Measurements from ENCODE around the gene OAS3.
"Not testable (repeated sequence)": the region's sequence is repeated elsewhere in the genome, so short reads cannot be mapped to it uniquely, and the experiment has no call there.

The OAS3 gene

GRCh38 chr12:112924986-112925385 is 13.3 kb upstream of the OAS3 start:
- no peak for DNase-seq

DNA sequence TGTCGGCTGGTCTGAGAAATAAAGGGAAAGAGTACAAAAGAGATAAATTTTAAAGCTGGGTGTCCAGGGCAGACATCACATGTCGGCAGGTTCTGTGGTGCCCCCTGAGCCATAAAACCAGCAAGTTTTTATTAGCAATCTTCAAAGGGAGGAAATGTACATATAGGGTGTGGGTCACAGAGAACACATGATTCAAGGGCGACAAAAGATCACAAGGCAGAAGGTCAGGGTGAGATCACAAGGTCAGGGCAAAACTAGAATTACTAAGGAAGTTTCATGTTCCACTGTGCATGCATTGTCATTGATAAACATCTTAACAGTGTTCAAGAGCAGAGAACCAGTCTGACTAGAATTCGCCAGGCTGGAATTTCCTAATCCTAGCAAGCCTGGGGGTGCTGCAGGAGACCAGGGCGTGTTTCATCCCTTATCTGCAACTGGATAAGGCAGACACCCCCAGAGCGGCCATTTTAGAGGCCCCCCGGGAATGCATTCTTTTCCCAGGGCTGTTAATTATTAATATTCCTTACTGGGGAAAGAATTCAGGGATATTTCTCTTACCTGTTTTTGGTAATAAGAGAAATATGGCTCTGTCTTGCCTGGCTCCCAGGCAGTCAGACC is 11.7 kb upstream of the OAS3 start:
- DNase-seq: not testable (repeated sequence)

GRCh38 chr12:112927475-112927874 is 10.8 kb upstream of the OAS3 start:
- no peak for DNase-seq

DNA sequence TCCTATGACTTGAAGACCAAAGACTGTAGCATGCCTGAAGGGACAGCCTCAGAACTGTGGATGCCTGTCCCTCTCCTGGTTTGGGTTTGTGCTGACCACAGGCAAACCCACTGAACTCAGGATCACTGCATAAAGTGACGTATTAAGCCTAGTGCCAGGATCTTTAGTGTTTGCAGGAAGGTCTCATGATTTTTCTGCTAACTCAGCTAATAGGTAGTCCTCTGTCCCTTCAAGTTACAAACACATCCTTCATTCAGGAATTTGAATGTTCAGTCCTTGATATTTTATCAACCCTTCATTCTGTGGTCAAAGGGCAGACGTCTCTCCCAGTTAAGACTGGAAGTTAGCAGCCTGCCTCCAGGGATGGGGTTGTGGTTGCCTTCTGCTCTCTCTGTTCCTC is 10.3 kb upstream of the OAS3 start:
- DNase-seq: no peak

- no peak for DNase-seq
Measured at GRCh38 chr12:112928978-112929377, 9.3 kb upstream of the OAS3 start.

- DNase-seq: no peak
Measured at GRCh38 chr12:112929715-112930114, 8.6 kb upstream of the OAS3 start.

DNA sequence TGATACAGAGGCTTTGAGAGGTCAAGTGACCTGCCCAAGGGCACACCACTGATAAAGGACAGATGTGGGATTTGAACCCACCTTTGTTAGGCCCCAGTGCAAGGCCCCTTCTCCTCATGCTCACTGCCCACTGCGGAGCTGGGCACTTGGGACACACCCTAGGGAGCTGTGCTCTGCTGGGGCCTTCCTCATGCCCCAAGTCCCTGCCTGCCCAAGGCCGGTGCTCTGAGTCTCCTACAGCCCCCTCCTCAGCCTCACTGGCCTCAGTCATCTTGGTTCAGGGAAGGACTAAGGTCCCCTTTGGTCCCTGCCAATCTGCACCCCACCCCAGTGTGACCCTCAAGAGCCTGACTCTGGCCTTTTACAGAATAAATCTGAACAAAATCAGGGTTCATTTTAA is 7.9 kb upstream of the OAS3 start:
- DNase-seq: no peak

GRCh38 chr12:112932485-112933128 is 5.7 kb upstream of the OAS3 start:
- no peak for DNase-seq

GRCh38 chr12:112933129-112933505 is 5.2 kb upstream of the OAS3 start:
- DNase-seq: no peak

GRCh38 chr12:112936264-112936663 is 2.0 kb upstream of the OAS3 start:
- DNase-seq: no peak

GRCh38 chr12:112936927-112937326 is 1.3 kb upstream of the OAS3 start:
- DNase-seq: no peak

DNA sequence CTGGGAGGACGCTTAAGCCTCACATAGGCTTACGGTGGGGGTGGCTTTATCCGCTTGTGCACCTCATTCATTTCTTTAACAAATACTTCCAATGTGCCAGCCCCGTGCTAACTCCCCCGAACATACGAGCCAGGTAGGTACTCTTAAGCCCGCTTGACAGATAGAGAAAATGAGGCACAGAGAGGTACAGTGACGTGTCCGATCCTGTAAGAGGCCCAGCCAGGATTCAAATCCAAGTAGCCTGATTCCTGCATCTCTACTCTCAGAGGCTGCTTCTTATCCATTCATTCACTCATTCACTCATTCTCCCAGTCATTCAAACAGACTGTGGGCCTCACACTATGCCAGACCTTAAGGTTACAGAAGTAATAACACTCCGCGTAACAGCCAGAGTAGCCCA is 477 bp downstream of the OAS3 start:
- no peak for DNase-seq

DNA sequence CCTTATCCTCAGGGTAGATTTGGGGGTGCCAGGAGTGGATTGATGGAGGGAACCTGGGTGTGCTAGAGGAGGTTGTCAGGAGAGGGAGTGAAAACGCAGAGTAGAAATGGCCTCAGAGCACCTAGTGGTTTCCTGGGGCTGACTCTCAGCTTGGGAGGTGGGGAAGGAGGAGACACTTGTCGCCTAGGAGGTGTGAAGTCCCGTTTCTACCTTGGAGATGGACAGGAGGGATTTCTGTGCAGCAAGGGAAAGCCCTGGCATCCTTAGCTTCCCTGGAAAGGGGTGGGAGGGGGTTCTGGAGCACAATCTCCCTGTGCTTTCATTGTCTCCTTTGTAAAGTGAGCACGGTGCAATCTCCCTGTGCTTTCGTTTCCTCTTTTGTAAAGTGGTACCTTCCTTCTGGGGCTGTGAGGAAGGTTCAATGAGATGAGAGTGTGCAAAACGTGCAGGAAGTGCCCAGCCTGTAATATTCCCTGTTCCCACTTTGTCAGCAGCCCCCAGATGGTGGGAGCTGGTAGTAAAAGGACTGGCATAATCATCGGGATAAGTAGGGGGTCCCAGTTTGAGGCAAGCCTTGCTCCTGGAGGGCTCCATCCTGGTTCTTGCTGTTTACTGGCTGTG is 1.6 kb downstream of the OAS3 start:
- no peak for DNase-seq

DNA sequence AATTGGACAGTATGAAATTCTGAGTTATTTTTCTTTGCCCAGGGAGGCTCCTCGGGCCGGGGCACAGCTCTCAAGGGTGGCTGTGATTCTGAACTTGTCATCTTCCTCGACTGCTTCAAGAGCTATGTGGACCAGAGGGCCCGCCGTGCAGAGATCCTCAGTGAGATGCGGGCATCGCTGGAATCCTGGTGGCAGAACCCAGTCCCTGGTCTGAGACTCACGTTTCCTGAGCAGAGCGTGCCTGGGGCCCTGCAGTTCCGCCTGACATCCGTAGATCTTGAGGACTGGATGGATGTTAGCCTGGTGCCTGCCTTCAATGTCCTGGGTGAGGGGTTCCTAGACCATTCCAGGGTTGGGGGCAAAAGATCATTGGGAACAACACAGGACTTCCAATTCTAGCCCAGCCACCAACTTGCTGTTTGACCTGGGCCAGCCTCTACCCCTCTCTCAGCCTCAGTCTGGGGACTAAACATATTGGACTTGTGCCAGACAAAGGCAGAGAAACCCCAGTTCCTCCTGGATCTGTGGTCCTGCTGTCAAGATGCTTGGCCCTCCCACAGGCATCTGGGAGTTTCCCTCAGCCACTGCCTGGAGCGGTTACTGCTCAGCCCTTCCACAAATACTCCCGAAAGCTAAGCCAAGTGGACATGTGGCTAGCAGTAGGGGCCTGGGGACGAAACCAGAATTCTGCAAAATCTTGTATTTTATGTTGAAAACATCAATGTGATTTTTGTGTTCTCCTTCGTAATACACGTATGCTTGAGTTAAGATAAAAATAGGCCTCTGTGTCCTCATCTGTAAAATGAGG is 3.5 kb downstream of the OAS3 start:
- DNase-seq: no peak

DNA sequence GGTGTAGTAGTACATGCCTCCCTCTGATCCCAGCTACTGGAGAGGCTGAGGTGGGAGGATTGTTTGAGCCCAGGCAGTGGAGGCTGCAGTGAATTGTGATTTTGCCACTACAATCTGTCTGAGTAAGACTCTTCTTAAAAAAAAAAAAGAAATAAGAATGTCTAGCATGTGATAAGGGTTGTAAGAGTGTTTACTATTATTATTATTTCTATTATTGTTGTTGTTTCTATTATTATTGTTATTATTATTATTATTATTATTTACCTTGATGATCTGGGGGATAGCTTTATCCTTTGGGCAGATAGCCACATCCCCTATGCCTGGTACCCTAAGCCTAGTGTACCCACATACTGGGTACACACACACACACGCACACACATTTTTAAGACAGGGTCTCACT is 4.3 kb downstream of the OAS3 start:
- DNase-seq: no peak

DNA sequence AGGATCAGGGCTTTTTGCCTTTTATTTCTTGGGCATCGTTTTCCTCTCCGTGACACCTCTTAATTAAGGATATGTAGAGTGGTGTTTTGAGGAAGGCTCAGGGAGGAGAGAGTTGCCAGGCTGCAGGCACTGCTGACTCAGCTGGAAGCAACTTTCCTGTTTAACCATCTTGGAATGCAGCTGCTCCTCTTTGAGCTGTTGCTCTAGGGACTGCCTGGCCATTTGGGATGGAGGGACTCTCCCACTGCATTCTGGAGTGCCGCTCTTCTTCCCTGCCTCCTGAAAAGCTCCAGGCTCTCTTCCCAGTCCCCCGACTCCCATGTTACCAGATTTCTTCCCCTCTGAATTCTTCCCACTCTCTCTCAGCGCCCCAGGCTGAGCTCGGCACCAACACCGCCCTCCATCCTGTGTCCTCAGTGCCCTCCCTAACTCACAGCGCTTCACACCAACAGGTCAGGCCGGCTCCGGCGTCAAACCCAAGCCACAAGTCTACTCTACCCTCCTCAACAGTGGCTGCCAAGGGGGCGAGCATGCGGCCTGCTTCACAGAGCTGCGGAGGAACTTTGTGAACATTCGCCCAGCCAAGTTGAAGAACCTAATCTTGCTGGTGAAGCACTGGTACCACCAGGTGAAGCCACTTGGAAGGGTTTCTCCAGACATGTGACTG is 5.9 kb downstream of the OAS3 start:
- DNase-seq: no peak

DNA sequence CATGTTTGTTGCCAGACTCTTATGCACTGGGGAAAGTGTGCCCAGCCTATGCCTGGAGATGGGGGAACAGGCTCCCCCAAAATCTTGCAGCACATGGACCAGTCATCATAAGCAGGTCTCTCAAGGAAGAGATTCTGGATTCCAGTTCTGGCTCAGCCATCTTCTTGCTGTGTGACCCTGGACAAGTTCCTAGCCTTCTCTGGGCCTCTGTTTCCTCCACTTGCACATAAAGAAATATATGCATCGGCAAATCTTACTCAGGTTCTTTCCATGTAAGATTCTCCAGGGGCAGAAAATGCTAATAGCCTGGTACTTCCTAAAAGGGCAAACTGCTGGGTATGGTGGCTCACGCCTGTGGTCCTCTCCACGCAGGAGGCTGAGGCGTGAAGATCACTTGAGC is 7.2 kb downstream of the OAS3 start:
- no peak for DNase-seq

DNA sequence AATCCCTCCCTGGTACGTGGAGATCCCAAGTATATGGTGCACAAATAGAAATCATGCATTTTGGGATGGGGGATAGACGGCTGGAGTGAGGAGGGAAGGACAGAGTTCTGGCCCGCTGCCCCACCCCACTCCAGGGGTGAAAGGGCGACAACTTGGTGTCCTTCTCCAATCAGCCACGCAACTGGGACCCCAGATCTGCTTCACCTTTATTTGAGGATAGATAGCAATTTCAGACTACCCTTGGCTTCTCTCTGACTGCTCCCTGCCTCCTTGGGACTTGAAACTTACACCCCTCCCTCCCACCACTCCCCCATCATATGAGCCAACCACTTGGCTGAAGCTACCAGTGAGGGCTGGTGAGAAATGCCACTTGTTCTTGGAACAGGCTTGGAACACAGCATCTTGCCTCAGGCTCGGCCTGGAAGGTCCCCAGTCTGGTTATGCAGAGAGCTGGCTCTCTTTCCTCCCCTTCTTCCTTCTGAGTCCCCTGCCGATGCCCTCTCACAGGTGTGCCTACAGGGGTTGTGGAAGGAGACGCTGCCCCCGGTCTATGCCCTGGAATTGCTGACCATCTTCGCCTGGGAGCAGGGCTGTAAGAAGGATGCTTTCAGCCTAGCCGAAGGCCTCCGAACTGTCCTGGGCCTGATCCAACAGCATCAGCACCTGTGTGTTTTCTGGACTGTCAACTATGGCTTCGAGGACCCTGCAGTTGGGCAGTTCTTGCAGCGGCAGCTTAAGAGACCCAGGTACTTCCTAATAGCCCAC is 8.1 kb downstream of the OAS3 start:
- no peak for DNase-seq

DNA sequence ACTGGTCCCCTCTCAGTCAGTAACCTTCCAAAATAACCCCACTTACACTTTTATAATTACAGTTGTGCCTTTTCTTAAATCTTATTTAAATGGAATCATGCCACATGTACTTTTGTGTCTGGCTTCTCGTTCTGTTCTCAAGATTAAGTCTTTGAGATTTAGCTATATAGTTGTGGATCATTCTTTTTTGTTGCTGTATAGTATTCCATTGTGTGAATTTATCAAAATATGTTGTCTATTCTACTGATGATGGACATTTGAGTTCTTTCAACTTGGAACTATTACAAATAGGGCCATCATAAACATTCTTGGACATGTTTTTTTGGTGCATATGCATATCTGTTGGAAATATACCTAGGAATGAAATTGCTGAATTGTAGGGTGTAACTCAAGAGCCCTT is 9.0 kb downstream of the OAS3 start:
- DNase-seq: no peak

- DNase-seq: no peak
Measured at GRCh38 chr12:112947761-112948160, 9.5 kb downstream of the OAS3 start.

DNA sequence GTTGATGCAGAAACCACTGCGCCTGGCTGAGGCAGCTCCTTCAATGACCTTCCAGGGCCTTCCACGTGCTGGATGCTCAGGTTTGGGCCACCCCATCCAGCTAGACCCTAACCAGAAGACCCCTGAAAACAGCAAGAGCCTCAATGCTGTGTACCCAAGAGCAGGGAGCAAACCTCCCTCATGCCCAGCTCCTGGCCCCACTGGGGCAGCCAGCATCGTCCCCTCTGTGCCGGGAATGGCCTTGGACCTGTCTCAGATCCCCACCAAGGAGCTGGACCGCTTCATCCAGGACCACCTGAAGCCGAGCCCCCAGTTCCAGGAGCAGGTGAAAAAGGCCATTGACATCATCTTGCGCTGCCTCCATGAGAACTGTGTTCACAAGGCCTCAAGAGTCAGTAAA is 10.5 kb downstream of the OAS3 start:
- DNase-seq: no peak

DNA sequence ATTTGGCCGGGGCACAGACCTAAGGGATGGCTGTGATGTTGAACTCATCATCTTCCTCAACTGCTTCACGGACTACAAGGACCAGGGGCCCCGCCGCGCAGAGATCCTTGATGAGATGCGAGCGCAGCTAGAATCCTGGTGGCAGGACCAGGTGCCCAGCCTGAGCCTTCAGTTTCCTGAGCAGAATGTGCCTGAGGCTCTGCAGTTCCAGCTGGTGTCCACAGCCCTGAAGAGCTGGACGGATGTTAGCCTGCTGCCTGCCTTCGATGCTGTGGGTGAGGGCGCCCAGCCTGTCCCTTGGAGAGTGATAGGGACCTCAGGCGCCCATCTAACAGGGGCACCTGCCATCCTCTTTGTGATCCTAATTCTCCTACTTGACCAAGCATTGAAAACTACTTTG is 12.4 kb downstream of the OAS3 start:
- no peak for DNase-seq

DNA sequence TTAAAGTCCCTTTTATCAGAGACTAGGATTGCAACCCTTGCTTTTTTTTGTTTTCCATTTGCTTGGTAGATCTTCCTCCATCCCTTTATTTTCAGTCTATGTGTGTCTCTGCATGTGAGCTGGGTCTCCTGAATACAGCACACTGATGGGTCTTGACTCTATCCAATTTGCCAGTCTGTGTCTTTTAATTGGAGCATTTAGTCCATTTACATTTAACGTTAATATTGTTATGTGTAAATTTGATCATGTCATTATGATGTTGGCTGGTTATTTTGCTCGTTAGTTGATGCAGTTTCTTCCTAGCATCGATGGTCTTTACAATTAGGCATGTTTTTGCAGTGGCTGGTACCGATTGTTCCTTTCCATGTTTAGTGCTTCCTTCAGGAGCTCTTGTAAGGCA is 18.9 kb downstream of the OAS3 start:
- not testable (repeated sequence) for DNase-seq
